ENCODE measurements around the gene TMEM9B. TPM values are rescaled to one million over a fixed set of nuclear protein-coding genes. Genes with fewer than 3 reads are reported as not detected.

The TMEM9B gene
- total and polyA plus RNA-seq, 9 donors: 25.2 to 39.8 (median 36.3) TPM

- peak overlapping the region; percentile 59 for H3K27ac ChIP-seq (ENCODE audit: low read length)
- no peaks in the 10 kb centered on the region for H3K9me3 ChIP-seq (replicated peaks; ENCODE audit: control insufficient read depth, low read depth, low read length)
- peaks cover 25% of the 10 kb centered on the region for H3K36me3 ChIP-seq (ENCODE audit: control insufficient read depth, insufficient read depth, low read length)
- H3K4me3 ChIP-seq (ENCODE audit: low read length): no peak overlapping the region
- peaks cover 38% of the 10 kb centered on the region for H3K4me1 ChIP-seq (ENCODE audit: control insufficient read depth, insufficient read depth, low read length)
- peak; percentile 66 for DNase-seq
- WGBS (ENCODE audit: insufficient coverage): 14% methylated on average over 2 of the region's 9 CpGs
- H3K27me3 ChIP-seq (ENCODE audit: control insufficient read depth, insufficient read depth, low read length): no peaks in the 10 kb centered on the region
Observed at GRCh38 chr11:8913961-8914660, 50.1 kb downstream of the TMEM9B start.

- Histone ChIP-seq H3K9me3 (replicated peaks; ENCODE audit: control insufficient read depth, low read depth, low read length) (no peaks in the 10 kb centered on the region), H3K27ac (ENCODE audit: low read length) (peak within 1 kb of the TSS; percentile 95), H3K4me1 (ENCODE audit: control insufficient read depth, insufficient read depth, low read length) (peaks cover 23% of the 10 kb centered on the region), H3K36me3 (ENCODE audit: control insufficient read depth, insufficient read depth, low read length) (peaks cover 10% of the 10 kb centered on the region), H3K27me3 (ENCODE audit: control insufficient read depth, insufficient read depth, low read length) (no peaks in the 10 kb centered on the region), H3K4me3 (ENCODE audit: low read length) (peak within 1 kb of the TSS; percentile 80)
- under 1% methylated on average over 57 of the region's 68 CpGs for WGBS (ENCODE audit: insufficient coverage)
- DNase-seq: peak; percentile 99
Observed at GRCh38 chr11:8911029-8911823, 53.0 kb downstream of the TMEM9B start, which contains the start of gene AKIP1. TSS of gene AKIP1 (plus strand) at chr11:8911189. CDS start at chr11:8911450, 261 bp downstream.

- DNase-seq: no peak
- Histone ChIP-seq H3K4me1 (ENCODE audit: control insufficient read depth, insufficient read depth, low read length) (peaks cover 23% of the 10 kb centered on the region), H3K4me3 (ENCODE audit: low read length) (peak overlapping the region; percentile 80), H3K27ac (ENCODE audit: low read length) (no peak overlapping the region), H3K9me3 (replicated peaks; ENCODE audit: control insufficient read depth, low read depth, low read length) (no peaks in the 10 kb centered on the region), H3K36me3 (ENCODE audit: control insufficient read depth, insufficient read depth, low read length) (peaks cover 7% of the 10 kb centered on the region), H3K27me3 (ENCODE audit: control insufficient read depth, insufficient read depth, low read length) (no peaks in the 10 kb centered on the region)
- 0% methylated on average over 4 of the region's 19 CpGs for WGBS (ENCODE audit: insufficient coverage)
Observed at GRCh38 chr11:8910649-8911026, 53.6 kb downstream of the TMEM9B start.

- no peak for DNase-seq
- no peak overlapping the region for H3K4me3 ChIP-seq (ENCODE audit: low read length)
- peaks cover 9% of the 10 kb centered on the region for H3K4me1 ChIP-seq (ENCODE audit: control insufficient read depth, insufficient read depth, low read length)
- H3K27ac ChIP-seq (ENCODE audit: low read length): no peak overlapping the region
- no peaks in the 10 kb centered on the region for H3K27me3 ChIP-seq (ENCODE audit: control insufficient read depth, insufficient read depth, low read length)
- no peaks in the 10 kb centered on the region for H3K36me3 ChIP-seq (ENCODE audit: control insufficient read depth, insufficient read depth, low read length)
- no peaks in the 10 kb centered on the region for H3K9me3 ChIP-seq (replicated peaks; ENCODE audit: control insufficient read depth, low read depth, low read length)
Observed at GRCh38 chr11:8908099-8908498, 56.1 kb downstream of the TMEM9B start.

GRCh38 chr11:8907116-8907515 is 57.1 kb downstream of the TMEM9B start:
- H3K4me3 ChIP-seq (ENCODE audit: low read length): no peak overlapping the region
- WGBS (ENCODE audit: insufficient coverage): no CpG with 5 or more reads among the region's 1 CpG
- peaks cover 5% of the 10 kb centered on the region for H3K4me1 ChIP-seq (ENCODE audit: control insufficient read depth, insufficient read depth, low read length)
- H3K9me3 ChIP-seq (replicated peaks; ENCODE audit: control insufficient read depth, low read depth, low read length): no peaks in the 10 kb centered on the region
- H3K36me3 ChIP-seq (ENCODE audit: control insufficient read depth, insufficient read depth, low read length): no peaks in the 10 kb centered on the region
- no peaks in the 10 kb centered on the region for H3K27me3 ChIP-seq (ENCODE audit: control insufficient read depth, insufficient read depth, low read length)
- H3K27ac ChIP-seq (ENCODE audit: low read length): no peak overlapping the region
- no peak for DNase-seq

- Histone ChIP-seq H3K27ac (ENCODE audit: low read length) (no peak overlapping the region), H3K4me3 (ENCODE audit: low read length) (no peak overlapping the region), H3K36me3 (ENCODE audit: control insufficient read depth, insufficient read depth, low read length) (no peaks in the 10 kb centered on the region), H3K4me1 (ENCODE audit: control insufficient read depth, insufficient read depth, low read length) (peaks cover 5% of the 10 kb centered on the region), H3K27me3 (ENCODE audit: control insufficient read depth, insufficient read depth, low read length) (no peaks in the 10 kb centered on the region), H3K9me3 (replicated peaks; ENCODE audit: control insufficient read depth, low read depth, low read length) (no peaks in the 10 kb centered on the region)
- WGBS (ENCODE audit: insufficient coverage): no CpG with 5 or more reads among the region's 5 CpGs
- peak; percentile 50 for DNase-seq
Observed at GRCh38 chr11:8905528-8906165, 58.6 kb downstream of the TMEM9B start.

GRCh38 chr11:8899119-8899753 is 65.0 kb downstream of the TMEM9B start:
- Histone ChIP-seq H3K27me3 (ENCODE audit: control insufficient read depth, insufficient read depth, low read length) (no peaks in the 10 kb centered on the region), H3K9me3 (replicated peaks; ENCODE audit: control insufficient read depth, low read depth, low read length) (peaks cover 13% of the 10 kb centered on the region), H3K4me3 (ENCODE audit: low read length) (no peak overlapping the region), H3K4me1 (ENCODE audit: control insufficient read depth, insufficient read depth, low read length) (no peaks in the 10 kb centered on the region), H3K36me3 (ENCODE audit: control insufficient read depth, insufficient read depth, low read length) (no peaks in the 10 kb centered on the region), H3K27ac (ENCODE audit: low read length) (no peak overlapping the region)
- no peak for DNase-seq

Other genes starting within 250 kb of the TMEM9B start
- gene AKIP1, start 53.3 kb downstream of the TMEM9B start, total RNA-seq: 18.2 TPM
- 10 to 100 TPM; 23.1 to 30.3 (median 24.6) TPM for gene AKIP1, start 53.3 kb downstream of the TMEM9B start, polyA plus RNA-seq (ENCODE audit: insufficient read depth in 1 of 8, insufficient read length in 8 of 8, low replicate concordance in 1 of 8)
- gene C11orf16, start 31.5 kb downstream of the TMEM9B start, total RNA-seq: not detected
- gene C11orf16, start 31.5 kb downstream of the TMEM9B start, polyA plus RNA-seq (ENCODE audit: insufficient read depth in 1 of 8, insufficient read length in 8 of 8, low replicate concordance in 1 of 8): under 1 TPM in 3 of 8 donors, not detected in 5; 0.11 to 0.38 (median 0.13) TPM
- not detected for gene ASCL3, start 21.4 kb downstream of the TMEM9B start, total RNA-seq
- gene ASCL3, start 21.4 kb downstream of the TMEM9B start, polyA plus RNA-seq (ENCODE audit: insufficient read depth in 1 of 8, insufficient read length in 8 of 8, low replicate concordance in 1 of 8): not detected
- gene NRIP3, start 39.6 kb upstream of the TMEM9B start, total RNA-seq: 1.6 TPM
- gene NRIP3, start 39.6 kb upstream of the TMEM9B start, polyA plus RNA-seq (ENCODE audit: insufficient read depth in 1 of 8, insufficient read length in 8 of 8, low replicate concordance in 1 of 8): 1 to 10 TPM in 3 of 8 donors, under 1 TPM in 5; 0.76 to 1.5 (median 0.99) TPM
- 34.8 TPM for gene SCUBE2, start 127.2 kb upstream of the TMEM9B start, total RNA-seq
- 10 to 100 TPM; 22.8 to 52.9 (median 29.5) TPM for gene SCUBE2, start 127.2 kb upstream of the TMEM9B start, polyA plus RNA-seq (ENCODE audit: insufficient read depth in 1 of 8, insufficient read length in 8 of 8, low replicate concordance in 1 of 8)